NCI-H128 (cell line): ENCODE data around the gene ARHGEF6.

ENCODE experiments used
- DNase-seq: peaks from one replicate; lab custom pipeline; 2025; ENCODE audit not compliant: unreplicated experiment; lab: John Stamatoyannopoulos, UW

Gene ARHGEF6

GRCh38 chrX:136650811-136651210 is 129.9 kb downstream of the ARHGEF6 start:
- no peak for DNase-seq

DNA sequence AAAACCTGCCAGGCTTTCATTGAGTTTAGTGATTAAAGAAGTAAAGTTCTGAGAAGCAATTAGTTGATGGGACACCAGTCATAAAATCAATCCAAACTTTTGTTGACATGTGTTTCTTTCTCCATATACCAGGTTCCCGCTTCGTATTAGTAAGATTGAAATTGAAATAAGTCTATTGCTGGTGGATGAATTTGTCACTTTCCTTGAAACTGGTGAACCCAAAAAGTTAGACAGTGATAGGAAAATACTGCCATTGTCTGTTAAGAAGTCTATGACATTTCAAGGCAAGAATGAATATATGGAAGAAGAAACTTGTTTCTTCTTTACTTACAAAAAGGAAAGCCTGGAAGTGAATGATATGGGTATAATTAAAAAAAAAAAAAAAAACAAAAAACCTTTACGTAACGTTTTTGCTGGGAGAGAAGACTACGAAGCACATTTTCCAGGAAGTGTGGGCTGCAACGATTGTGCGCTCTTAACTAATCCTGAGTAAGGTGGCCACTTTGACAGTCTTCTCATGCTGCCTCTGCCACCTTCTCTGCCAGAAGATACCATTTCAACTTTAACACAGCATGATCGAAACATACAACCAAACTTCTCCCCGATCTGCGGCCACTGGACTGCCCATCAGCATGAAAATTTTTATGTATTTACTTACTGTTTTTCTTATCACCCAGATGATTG is 132.9 kb downstream of the ARHGEF6 start, which contains the start of gene CD40LG:
Gene CD40LG (plus strand): TSS at position 482 of the 684 bp plus-strand sequence. CDS start 91 bp downstream, at position 573.
- DNase-seq = no peak

GRCh38 chrX:136646602-136647239 is 134.0 kb downstream of the ARHGEF6 start:
- DNase-seq = no peak

DNA sequence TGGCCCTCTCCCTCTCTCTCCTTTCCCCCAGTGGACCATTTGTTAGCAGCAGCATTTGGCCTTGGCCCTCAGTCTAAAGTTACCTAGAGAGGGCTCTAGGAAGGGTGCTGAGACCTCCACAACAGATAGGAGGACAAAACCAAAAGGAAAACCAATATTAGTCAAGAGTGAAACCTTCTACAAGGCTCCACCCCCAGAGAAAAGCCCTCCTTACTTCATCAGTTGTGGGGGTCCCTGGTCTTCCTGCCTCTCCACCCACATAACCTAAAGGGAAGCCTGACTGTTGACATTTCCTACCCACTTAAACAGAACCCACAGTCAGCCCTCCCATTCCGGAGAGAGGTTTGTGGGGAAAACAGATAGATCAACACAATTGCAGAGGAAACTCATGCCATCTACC is 137.5 kb downstream of the ARHGEF6 start:
- no peak for DNase-seq

DNA sequence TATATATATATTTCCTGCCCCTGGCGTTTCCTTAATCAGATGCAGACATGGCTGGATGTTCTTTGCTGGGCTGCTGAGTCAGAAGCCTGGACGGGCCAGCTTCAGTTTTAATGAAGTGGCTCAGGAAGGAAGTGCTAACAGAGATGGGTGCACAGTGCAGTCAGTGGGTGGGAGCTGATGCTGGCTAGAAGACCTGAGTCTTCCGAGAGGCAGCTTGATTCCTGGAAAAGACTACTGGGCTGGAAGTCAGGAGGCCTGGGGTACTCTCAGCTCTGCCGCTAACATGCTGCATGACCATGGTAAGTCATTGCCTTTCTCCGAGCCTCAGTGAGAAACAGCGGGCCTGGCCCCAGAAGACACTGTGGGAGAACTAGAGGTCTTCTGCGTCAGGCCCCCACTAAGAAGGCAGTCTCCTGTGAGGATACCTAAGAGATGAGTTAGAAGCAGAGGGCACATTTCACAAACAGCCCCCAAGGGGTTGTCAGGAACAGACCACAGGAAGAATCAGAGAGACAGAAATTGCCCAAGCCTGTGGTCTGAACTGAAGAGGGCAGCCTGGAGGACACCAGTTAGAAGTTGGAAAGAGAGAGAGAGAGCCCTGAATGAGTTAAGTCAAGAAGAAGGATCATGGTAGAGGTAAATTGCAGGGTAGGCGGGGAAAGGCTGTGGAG is 141.1 kb downstream of the ARHGEF6 start:
- DNase-seq = no peak

DNA sequence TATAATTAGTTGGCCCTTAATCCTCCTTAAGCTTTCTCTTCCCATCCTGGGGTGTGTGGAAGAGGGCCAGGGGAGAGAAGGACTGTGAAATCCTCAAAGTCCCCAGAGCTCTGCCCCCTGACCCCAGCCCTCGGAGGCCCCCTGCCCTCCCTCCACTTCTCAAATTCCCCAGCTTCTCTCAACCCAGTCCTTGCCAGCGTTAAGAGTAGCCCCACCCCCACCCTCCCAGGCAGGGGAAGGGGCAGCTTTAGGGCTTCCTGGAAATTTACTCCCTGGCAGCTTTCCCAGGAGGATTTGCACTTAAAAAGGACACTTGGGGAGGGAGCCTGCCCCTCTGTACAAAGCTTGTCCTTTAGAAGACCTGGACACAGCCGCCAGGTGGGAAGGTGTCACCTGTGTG is 144.6 kb downstream of the ARHGEF6 start:
- DNase-seq = no peak

DNA sequence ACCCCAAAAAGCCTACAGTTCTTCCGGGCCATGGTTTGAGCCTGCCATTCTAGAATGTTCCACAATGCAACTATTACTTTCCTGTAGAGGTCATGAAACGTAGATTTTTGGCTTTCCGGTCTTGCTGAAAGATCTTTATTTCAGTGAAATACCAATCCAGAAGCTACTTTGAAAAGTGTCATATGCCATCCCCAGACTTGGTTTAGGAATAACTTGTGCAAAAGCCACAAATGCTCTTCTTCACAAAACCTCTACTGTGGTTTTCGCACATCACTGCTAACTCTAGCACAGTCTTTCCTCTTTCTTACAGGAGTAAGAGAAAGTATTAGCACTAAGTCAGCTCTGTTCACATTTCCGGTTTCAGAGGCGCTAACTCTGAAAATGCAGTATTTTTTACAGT is 145.5 kb downstream of the ARHGEF6 start:
- DNase-seq = no peak

DNA sequence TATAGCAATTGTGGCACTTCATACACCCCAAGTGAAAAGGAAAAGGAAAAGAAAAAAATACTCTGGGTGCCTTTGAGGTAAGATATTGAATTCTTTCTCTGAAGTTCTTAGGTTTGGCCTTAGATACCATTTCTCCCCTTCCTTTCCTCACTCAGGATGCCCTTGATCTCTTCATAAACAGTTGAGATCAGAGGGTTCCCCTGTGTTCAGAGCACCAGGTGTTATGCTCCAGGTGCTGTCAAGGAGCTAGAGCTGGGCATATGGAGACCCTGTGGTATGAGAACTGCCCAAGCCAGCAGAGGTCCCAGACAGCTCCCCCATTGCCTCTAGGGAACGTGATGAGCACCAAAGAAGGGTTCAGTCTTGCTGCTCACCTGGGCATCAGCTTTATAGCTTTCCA is 149.9 kb downstream of the ARHGEF6 start:
- no peak for DNase-seq

GRCh38 chrX:136629084-136629750 is 151.5 kb downstream of the ARHGEF6 start:
- DNase-seq = no peak

DNA sequence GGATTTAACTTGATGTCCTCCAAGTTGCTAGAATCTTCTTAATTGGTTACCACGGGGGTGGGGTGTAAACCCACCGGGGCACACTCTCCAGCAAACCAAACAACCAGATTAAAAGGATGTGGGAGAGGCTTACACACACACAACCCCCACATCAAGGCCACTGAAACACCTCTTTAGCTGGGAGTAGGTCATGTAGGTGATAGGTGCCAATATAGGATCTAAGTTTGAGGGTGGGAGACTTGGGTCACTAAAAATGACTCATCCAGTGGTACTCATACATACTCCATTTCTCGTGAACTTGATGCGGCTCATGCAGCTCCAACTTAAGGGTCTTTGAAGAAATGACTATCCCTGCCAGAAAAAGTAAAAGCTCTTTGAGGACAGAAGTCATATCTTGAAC is 153.3 kb downstream of the ARHGEF6 start:
- no peak for DNase-seq

DNA sequence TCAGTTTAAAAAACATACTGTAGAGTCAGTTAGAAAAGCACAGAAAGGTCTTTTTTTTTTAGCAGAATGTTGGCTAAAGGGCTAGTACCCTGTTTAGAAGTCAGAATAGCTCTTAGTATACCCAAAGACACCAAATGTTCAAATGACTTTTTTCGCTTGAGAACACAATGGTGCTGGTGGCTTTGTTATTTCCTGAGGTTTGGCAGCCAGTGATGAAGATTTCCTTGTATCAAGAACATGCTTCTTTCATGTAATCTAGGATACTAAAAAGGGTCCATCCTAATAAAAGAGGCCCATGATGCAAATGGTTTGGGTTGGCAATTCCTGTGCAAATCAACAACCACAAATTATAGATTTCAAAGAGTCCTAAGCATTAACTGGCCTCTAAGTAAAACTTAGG is 153.8 kb downstream of the ARHGEF6 start:
- no peak for DNase-seq

GRCh38 chrX:136626237-136626636 is 154.5 kb downstream of the ARHGEF6 start:
- no peak for DNase-seq

GRCh38 chrX:136625246-136625645 is 155.5 kb downstream of the ARHGEF6 start:
- DNase-seq = no peak

DNA sequence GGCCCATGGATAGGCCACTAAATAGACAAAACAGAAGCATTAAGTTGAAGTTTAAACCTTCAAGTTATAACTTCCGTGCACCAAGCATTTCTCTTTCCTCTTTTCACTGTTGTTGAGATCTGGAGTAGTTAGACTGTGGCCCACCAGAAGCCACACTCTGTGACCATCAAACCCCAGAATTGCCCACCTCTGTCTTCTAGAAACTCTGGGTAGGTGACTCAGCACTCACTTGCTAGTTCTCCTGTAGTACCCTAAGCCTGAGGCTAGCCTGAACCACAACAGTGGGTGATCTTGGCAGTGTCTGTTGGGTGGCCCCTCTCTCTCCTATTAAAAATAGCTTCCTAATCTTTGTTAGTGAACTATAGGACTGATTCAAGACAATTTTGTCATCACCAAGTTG is 157.3 kb downstream of the ARHGEF6 start:
- DNase-seq = no peak

GRCh38 chrX:136622568-136622967 is 158.2 kb downstream of the ARHGEF6 start:
- no peak for DNase-seq

- DNase-seq = no peak
Observed at GRCh38 chrX:136620780-136621179, 160.0 kb downstream of the ARHGEF6 start.

GRCh38 chrX:136619899-136620505 is 160.7 kb downstream of the ARHGEF6 start:
- DNase-seq = no peak

DNA sequence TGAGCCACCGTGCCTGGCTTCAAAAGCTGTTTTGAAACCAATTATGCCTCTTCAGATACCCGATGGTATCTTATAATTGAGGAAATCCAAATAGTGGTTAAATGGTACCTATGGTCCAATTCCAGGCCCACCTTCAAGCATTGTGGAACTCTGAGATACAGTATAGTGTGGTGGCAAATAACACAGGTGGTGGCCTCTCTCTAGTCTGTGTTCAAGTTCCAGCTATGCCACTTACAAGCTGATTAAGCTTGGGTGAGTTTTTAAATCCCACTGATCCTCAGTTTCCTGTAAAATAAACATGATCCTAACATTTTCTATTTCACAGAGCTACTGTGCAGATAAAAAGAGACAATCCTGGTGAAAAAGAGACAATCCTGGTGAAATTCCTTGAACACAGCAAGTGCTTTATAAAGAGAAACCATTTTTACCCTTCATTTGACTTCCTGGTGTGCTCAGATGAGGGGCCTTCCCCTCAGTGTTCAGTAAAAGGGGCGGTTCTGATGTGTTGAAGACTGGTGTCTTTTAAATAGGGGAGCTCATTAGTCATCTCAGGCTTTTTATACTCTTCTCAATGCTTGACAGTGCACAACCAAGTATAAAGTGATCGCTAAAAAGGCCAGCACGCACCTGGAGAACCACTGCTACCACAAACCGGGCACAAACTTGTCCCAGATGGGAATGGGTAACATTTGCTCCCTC is 163.6 kb downstream of the ARHGEF6 start:
- no peak for DNase-seq
